Keratinocyte (primary cell): Measurements from ENCODE around the gene PAX9. TPM values are rescaled to one million over a fixed set of nuclear protein-coding genes. Genes with fewer than 3 reads are reported as not detected.

Source experiments
- DNase-seq: peaks from one replicate; pipeline ENCODE4 v3.0.0-alpha.2; 2011; ENCODE audit warnings: low read depth, missing footprints, low spot score
- FAIRE-seq: peaks from 2 replicates; lab custom pipeline; 2011; peaks lifted over from hg19 to GRCh38; lab: Jason Lieb, UNC
- H2AFZ ChIP-seq: 2 replicates; pipeline ENCODE4 v1.6.0; 2012; ENCODE audit warnings: low read length, control low read depth, inconsistent platforms; ENCODE audit not compliant: control insufficient read depth
- H3K27ac ChIP-seq: 2 replicates; pipeline ENCODE4 v1.5.1; 2011; ENCODE audit warnings: low read length; ENCODE audit not compliant: control insufficient read depth, insufficient read depth
- H3K27me3 ChIP-seq: 3 replicates; pipeline ENCODE4 v1.6.0; 2011; ENCODE audit warnings: low read length; ENCODE audit not compliant: control insufficient read depth, insufficient read depth; ENCODE audit errors: extremely low read depth
- H3K36me3 ChIP-seq, 2 experiments: 2 replicates in 1 of 2; 3 replicates in 1 of 2; pipeline ENCODE4 v1.5.1; 2011; ENCODE audit warnings: low read length in 2 of 2, mild to moderate bottlenecking in 1 of 2; ENCODE audit not compliant: control insufficient read depth in 2 of 2, insufficient read depth in 2 of 2; ENCODE audit errors: extremely low read depth in 1 of 2
- H3K4me1 ChIP-seq: 3 replicates; pipeline ENCODE4 v1.5.1; 2011; ENCODE audit warnings: low read length; ENCODE audit not compliant: control insufficient read depth, insufficient read depth; ENCODE audit errors: extremely low read depth
- H3K4me2 ChIP-seq: 3 replicates; pipeline ENCODE4 v1.6.0; 2011; ENCODE audit warnings: low read depth, low read length; ENCODE audit not compliant: control insufficient read depth, insufficient read depth; ENCODE audit errors: extremely low read depth
- H3K4me3 ChIP-seq, 3 experiments: fragments of 200-600 bp in 1 of 3; sonication (generic) in 1 of 3; 2 replicates in 2 of 3; 3 replicates in 1 of 3; pipeline ENCODE4 v1.5.1; 2011 to 2016; ENCODE audit warnings: low read length in 3 of 3, mild to moderate bottlenecking in 3 of 3, control low read depth in 2 of 3, inconsistent platforms in 1 of 3, low read depth in 1 of 3, mixed read lengths in 1 of 3, mixed run types in 1 of 3, moderate library complexity in 1 of 3; ENCODE audit not compliant: control insufficient read depth in 2 of 3, insufficient read depth in 2 of 3; ENCODE audit errors: extremely low read depth in 1 of 3
- H3K79me2 ChIP-seq: 2 replicates; pipeline ENCODE4 v1.6.0; 2012; ENCODE audit warnings: low read length; ENCODE audit not compliant: control insufficient read depth, insufficient read depth
- H3K9ac ChIP-seq: 3 replicates; pipeline ENCODE4 v1.6.0; 2011; ENCODE audit warnings: low read length; ENCODE audit not compliant: control insufficient read depth, insufficient read depth; ENCODE audit errors: extremely low read depth
- H3K9me1 ChIP-seq: 3 replicates; pipeline ENCODE4 v1.6.0; 2011; ENCODE audit warnings: low read length; ENCODE audit not compliant: control insufficient read depth, insufficient read depth; ENCODE audit errors: extremely low read depth
- H3K9me3 ChIP-seq: 2 replicates; pipeline ENCODE4 v1.5.1; 2012; ENCODE audit warnings: low read depth, low read length; ENCODE audit not compliant: control insufficient read depth
- H4K20me1 ChIP-seq: 3 replicates; pipeline ENCODE4 v1.6.0; 2011; ENCODE audit warnings: low read length; ENCODE audit not compliant: control insufficient read depth, insufficient read depth; ENCODE audit errors: extremely low read depth
- CTCF ChIP-seq, 3 experiments: IDR thresholded peaks in 1 of 3; conservative IDR thresholded peaks in 1 of 3; optimal IDR thresholded peaks in 1 of 3; 2 replicates in 2 of 3; 3 replicates in 1 of 3; pipeline versions ENCODE3 to v1.5.1; 2011; ENCODE audit warnings: low read length in 3 of 3, mild to moderate bottlenecking in 3 of 3, moderate library complexity in 2 of 3, control low read depth in 1 of 3, inconsistent platforms in 1 of 3; ENCODE audit not compliant: insufficient read depth in 2 of 3; ENCODE audit errors: extremely low read depth in 1 of 3
- EZH2 ChIP-seq: IDR thresholded peaks from one replicate; pipeline ENCODE4 v1.6.1; 2012; ENCODE audit warnings: inconsistent platforms, mild to moderate bottlenecking, low read length, moderate library complexity
- dilution Hi-C: fragments of 300-500 bp; cut with MboI; formaldehyde crosslinking; loops from one replicate; pipeline ENCODE4 v1.7.0; 2020; ENCODE audit warnings: low sequenced_read_pairs; ENCODE audit not compliant: extremely low pct_ligation_motif_present
- polyA plus RNA-seq, 5 experiments: library from polyadenylated mRNA; depleted of rRNA in 3 of 5; stranded (reverse) in 3 of 5; stranded (forward) in 1 of 5; unstranded in 1 of 5; fragments of >200 nt; gene quantifications; 1 replicate in 1 of 5; 2 replicates in 3 of 5; 3 replicates in 1 of 5; pipeline versions ENCODE4 v1.2.1 to v1.2.3, GENCODE V29; 2011 to 2012; ENCODE audit warnings: missing spikeins in 2 of 5, low read depth in 1 of 5, low replicate concordance in 1 of 5

Gene PAX9
- polyA plus RNA-seq, 1 donor (not counting 4 experiments of a cell fraction or from before 2014, with no cell fraction given): 1.1 TPM

GRCh38 chr14:36682338-36682737 is 20.7 kb downstream of the PAX9 start:
- no peaks in the 10 kb centered on the region for H3K27me3 ChIP-seq
- no peak overlapping the region for H3K27ac ChIP-seq

GRCh38 chr14:36683083-36683724 is 21.5 kb downstream of the PAX9 start:
- TF ChIP-seq EZH2: no peak
- TF ChIP-seq CTCF (optimal IDR thresholded peaks at IDR 0.05 in 1 of 3, IDR thresholded peaks at IDR 0.05 in 1 of 3, conservative IDR thresholded peaks at IDR 0.05 in 1 of 3; ENCODE audit: extremely low read depth in 1 of 3, insufficient read depth in 2 of 3, low read length in 3 of 3): no peak
- H3K4me2 ChIP-seq: no peak overlapping the region
- H3K27me3 ChIP-seq: no peaks in the 10 kb centered on the region
- FAIRE-seq (no peak), DNase-seq (no peak)
- H3K9me1 ChIP-seq: no peaks in the 10 kb centered on the region
- H3K27ac ChIP-seq: no peak overlapping the region
- no peaks in the 10 kb centered on the region for H4K20me1 ChIP-seq
- H3K79me2 ChIP-seq: no peaks in the 10 kb centered on the region
- dilution Hi-C loops: no loop called here
- no peak overlapping the region for H3K9ac ChIP-seq
- no peak overlapping the region for H3K4me3 ChIP-seq
- H2AFZ ChIP-seq: no peak overlapping the region
- no peaks in the 10 kb centered on the region for H3K4me1 ChIP-seq
- H3K36me3 ChIP-seq: no peaks in the 10 kb centered on the region
- H3K9me3 ChIP-seq: no peaks in the 10 kb centered on the region

More at GRCh38 chr14:36682338-36682737, 20.7 kb downstream of the PAX9 start:
- dilution Hi-C loops: no loop called here
- no peaks in the 10 kb centered on the region for H3K36me3 ChIP-seq
- TF ChIP-seq CTCF (optimal IDR thresholded peaks at IDR 0.05 in 1 of 3, IDR thresholded peaks at IDR 0.05 in 1 of 3, conservative IDR thresholded peaks at IDR 0.05 in 1 of 3; ENCODE audit: extremely low read depth in 1 of 3, insufficient read depth in 2 of 3, low read length in 3 of 3) (no peak), EZH2 (no peak)
- DNase-seq (no peak), FAIRE-seq (no peak)
- no peaks in the 10 kb centered on the region for H4K20me1 ChIP-seq
- no peaks in the 10 kb centered on the region for H3K79me2 ChIP-seq
- no peaks in the 10 kb centered on the region for H3K4me1 ChIP-seq
- no peaks in the 10 kb centered on the region for H3K9me3 ChIP-seq
- no peak overlapping the region for H3K4me2 ChIP-seq
- H3K4me3 ChIP-seq: no peak overlapping the region
- no peak overlapping the region for H2AFZ ChIP-seq
- no peak overlapping the region for H3K9ac ChIP-seq
- H3K9me1 ChIP-seq: no peaks in the 10 kb centered on the region
